Measurements from ENCODE around the gene RPL36. TPM values are rescaled to one million over a fixed set of nuclear protein-coding genes. Genes with fewer than 3 reads are reported as not detected.
A peak's percentile ranks its signal among the peaks of the same experiment; 100 is the strongest.

Gene RPL36
- total and polyA plus RNA-seq, 11 donors, result 255 to 981 (median 391) TPM

GRCh38 chr19:5711713-5712161 lies 21.6 kb downstream of the RPL36 start:
- DNase-seq, result no peak
- no peaks in the 10 kb centered on the region for H3K27me3 ChIP-seq
- no peak overlapping the region for H3K4me3 ChIP-seq
- peaks cover 0 to 6% (median 0%) of the 10 kb centered on the region in 12 donors for H3K4me1 ChIP-seq
- H3K27ac ChIP-seq, result no peak overlapping the region
- TF ChIP-seq POLR2A (IDR thresholded peaks at IDR 0.05) (no peak), CTCF (IDR thresholded peaks at IDR 0.05) (no peak)
- 84 to 91% (median 89%) methylated on average over 25 of the region's 25 CpGs for WGBS, 4 donors
- ATAC-seq, result no peak
- H3K36me3 ChIP-seq, result peaks cover 0 to 75% (median 70%) of the 10 kb centered on the region in 9 donors
- H3K9me3 ChIP-seq, result no peaks in the 10 kb centered on the region
- intact Hi-C loops (cut with DNase I), result no loop called here

- intact Hi-C loops (cut with DNase I), result no loop called here
- Histone ChIP-seq H3K4me1 (peaks cover 0 to 21% (median 8%) of the 10 kb centered on the region in 12 donors), H3K27ac (no peak overlapping the region), H3K9me3 (no peaks in the 10 kb centered on the region), H3K4me3 (no peak overlapping the region), H3K27me3 (no peaks in the 10 kb centered on the region), H3K36me3 (peaks cover 0 to 72% (median 56%) of the 10 kb centered on the region in 9 donors)
- ATAC-seq, result no peak
- WGBS, 4 donors, result 87 to 97% (median 93%) methylated on average over 9 of the region's 9 CpGs
- TF ChIP-seq CTCF (IDR thresholded peaks at IDR 0.05) (no peak), POLR2A (IDR thresholded peaks at IDR 0.05) (no peak)
- DNase-seq, result no peak
Measured at GRCh38 chr19:5713228-5713627, 23.1 kb downstream of the RPL36 start.

GRCh38 chr19:5714816-5715215 lies 24.7 kb downstream of the RPL36 start:
- peak overlapping the region in 3 of 12 donors; percentile 20 to 52 (median 29) for H3K27ac ChIP-seq
- H3K9me3 ChIP-seq, result no peaks in the 10 kb centered on the region
- no peak for TF ChIP-seq POLR2A (IDR thresholded peaks at IDR 0.05)
- no peak for TF ChIP-seq CTCF (IDR thresholded peaks at IDR 0.05)
- intact Hi-C loops (cut with DNase I), result no loop called here
- H3K27me3 ChIP-seq, result no peaks in the 10 kb centered on the region
- peaks cover 0 to 57% (median 42%) of the 10 kb centered on the region in 9 donors for H3K36me3 ChIP-seq
- H3K4me3 ChIP-seq, result no peak overlapping the region
- DNase-seq (no peak), ATAC-seq (peak in 2 of 4 donors; percentile 10 to 74)
- WGBS, 4 donors, result 48 to 63% (median 61%) methylated on average over 10 of the region's 10 CpGs
- H3K4me1 ChIP-seq, result peaks cover 2 to 34% (median 20%) of the 10 kb centered on the region in 12 donors

GRCh38 chr19:5717215-5717935 lies 27.3 kb downstream of the RPL36 start:
- Histone ChIP-seq H3K27ac (peak overlapping the region in 3 of 12 donors; percentile 56 to 98 (median 97)), H3K36me3 (peaks cover 0 to 31% (median 17%) of the 10 kb centered on the region in 9 donors), H3K4me1 (peaks cover 2 to 38% (median 22%) of the 10 kb centered on the region in 12 donors), H3K4me3 (no peak overlapping the region), H3K27me3 (no peaks in the 10 kb centered on the region), H3K9me3 (no peaks in the 10 kb centered on the region)
- TF ChIP-seq POLR2A (IDR thresholded peaks at IDR 0.05) (no peak), CTCF (IDR thresholded peaks at IDR 0.05) (no peak)
- 76 to 82% (median 80%) methylated on average over 7 to 8 of the region's 8 CpGs for WGBS, 4 donors
- intact Hi-C loops (cut with DNase I), result no loop called here
- DNase-seq (no peak), ATAC-seq (no peak)

Data from heart left ventricle (tissue), 16 donors.